Liver (tissue), 9 donors: ENCODE measurements around the gene SCUBE3. TPM values are rescaled to one million over a fixed set of nuclear protein-coding genes. Genes with fewer than 3 reads are reported as not detected.

ENCODE experiments used
- DNase-seq: peaks from one replicate; pipeline ENCODE4 v3.0.0-alpha.2; 2017; ENCODE audit warnings: low spot score
- H3K27ac ChIP-seq, 2 donors: one replicate each; pipeline ENCODE4 v1.7.0; 2013; ENCODE audit warnings: inconsistent platforms in 2 of 2, low read length in 2 of 2, control low read depth in 1 of 2, low read depth in 1 of 2, mild to moderate bottlenecking in 1 of 2
- H3K27me3 ChIP-seq, 4 donors: one replicate each; pipeline versions ENCODE4 v1.6.1 to v1.7.0; 2013; ENCODE audit warnings: low read length in 3 of 4, inconsistent platforms in 1 of 4, mild to moderate bottlenecking in 1 of 4, moderate library complexity in 1 of 4; ENCODE audit not compliant: control insufficient read depth in 4 of 4, insufficient read depth in 4 of 4
- H3K36me3 ChIP-seq, 4 donors: one replicate each; pipeline versions ENCODE4 v1.6.1 to v1.7.0; 2013; ENCODE audit warnings: low read length in 3 of 4, mild to moderate bottlenecking in 3 of 4, low read depth in 1 of 4, moderate library complexity in 1 of 4; ENCODE audit not compliant: control insufficient read depth in 4 of 4, insufficient read depth in 3 of 4
- H3K4me1 ChIP-seq, 4 donors: one replicate each; pipeline versions ENCODE4 v1.6.1 to v1.7.0; 2013; ENCODE audit warnings: low read length in 3 of 4, mild to moderate bottlenecking in 3 of 4, moderate library complexity in 1 of 4; ENCODE audit not compliant: control insufficient read depth in 4 of 4, insufficient read depth in 4 of 4
- H3K4me3 ChIP-seq, 3 donors: one replicate each; pipeline versions ENCODE4 v1.6.1 to v1.7.0; 2013; ENCODE audit warnings: low read length in 3 of 3, control low read depth in 1 of 3, low read depth in 1 of 3, mild to moderate bottlenecking in 1 of 3
- H3K9ac ChIP-seq, 2 donors: one replicate each; pipeline ENCODE4 v1.7.0; 2013; ENCODE audit warnings: low read length in 2 of 2, mild to moderate bottlenecking in 2 of 2, moderate library complexity in 2 of 2, control low read depth in 1 of 2, low read depth in 1 of 2
- H3K9me3 ChIP-seq, 4 donors: one replicate each; pipeline versions ENCODE4 v1.6.1 to v1.7.0; 2013; ENCODE audit warnings: low read length in 3 of 4; ENCODE audit not compliant: control insufficient read depth in 4 of 4
- ATF3 ChIP-seq: IDR thresholded peaks from 2 replicates; pipeline ENCODE4 v1.6.1; 2016; ENCODE audit warnings: antibody characterized with exemption
- CTCF ChIP-seq: fragments of 150-350 bp; IDR thresholded peaks from 2 replicates; pipeline ENCODE4 v1.5.1; 2017; ENCODE audit warnings: improper control_type of control experiment, low read depth, low read length; ENCODE audit not compliant: missing input control
- FOXA1 ChIP-seq: IDR thresholded peaks from 2 replicates; pipeline ENCODE4 v1.6.1; 2016; ENCODE audit warnings: antibody characterized with exemption
- GABPA ChIP-seq, 2 donors: IDR thresholded peaks in 1 of 2; conservative IDR thresholded peaks in 1 of 2; 2 replicates each; pipeline ENCODE4 v1.6.1; 2016; ENCODE audit warnings: antibody characterized with exemption in 2 of 2, mild to moderate bottlenecking in 1 of 2, moderate library complexity in 1 of 2
- HNF4A ChIP-seq, 2 donors: conservative IDR thresholded peaks; 2 replicates each; pipeline ENCODE4 v1.6.1; 2016; ENCODE audit warnings: antibody characterized with exemption in 2 of 2, mild to moderate bottlenecking in 2 of 2
- MAX ChIP-seq: IDR thresholded peaks from 2 replicates; pipeline ENCODE4 v1.6.1; 2016; ENCODE audit warnings: antibody characterized with exemption
- NR2F2 ChIP-seq: IDR thresholded peaks from 2 replicates; pipeline ENCODE4 v1.6.1; 2016; ENCODE audit warnings: antibody characterized with exemption
- RAD21 ChIP-seq, 2 donors: IDR thresholded peaks; 2 replicates each; pipeline ENCODE4 v1.6.1; 2016; ENCODE audit warnings: antibody characterized with exemption in 2 of 2, mild to moderate bottlenecking in 2 of 2
- REST ChIP-seq: IDR thresholded peaks from 2 replicates; pipeline ENCODE4 v1.6.1; 2016; ENCODE audit warnings: antibody characterized with exemption, mild to moderate bottlenecking
- RXRA ChIP-seq, 2 donors: IDR thresholded peaks; 2 replicates each; pipeline ENCODE4 v1.6.1; 2017 to 2018; ENCODE audit warnings: antibody characterized with exemption in 2 of 2, mild to moderate bottlenecking in 1 of 2
- SP1 ChIP-seq: IDR thresholded peaks from 2 replicates; pipeline ENCODE4 v1.6.1; 2018; ENCODE audit warnings: antibody characterized with exemption, mild to moderate bottlenecking
- TAF1 ChIP-seq: conservative IDR thresholded peaks from 2 replicates; pipeline ENCODE4 v1.6.1; 2016; ENCODE audit warnings: antibody characterized with exemption, mild to moderate bottlenecking
- YY1 ChIP-seq: IDR thresholded peaks from 2 replicates; pipeline ENCODE4 v1.6.1; 2016; ENCODE audit warnings: antibody characterized with exemption, mild to moderate bottlenecking
- ZBTB33 ChIP-seq: IDR thresholded peaks from 2 replicates; pipeline ENCODE4 v1.6.1; 2016; ENCODE audit warnings: antibody characterized with exemption
- WGBS: extraction: QIAGEN DNeasy Blood & Tissue Kit; methylation state at CpG from one replicate; pipeline ENCODE4 v1.1.7; 2013; 5-methylcytosine and 5-hydroxymethylcytosine counted together
- polyA plus RNA-seq, 2 donors: library from polyadenylated mRNA; stranded (reverse) in 1 of 2; unstranded in 1 of 2; fragments of 200-250 nt in 1 of 2; fragments of >200 nt in 1 of 2; fragmentation: Nextera tagmentation in 1 of 2; extraction: Ambion mirVana in 1 of 2; gene quantifications; one replicate each; pipeline versions ENCODE4 v1.2.1 to v1.2.3, GENCODE V29; 2013 to 2015
- total RNA-seq, 2 donors: library from RNA; depleted of rRNA; stranded (reverse); fragments of >200 nt; gene quantifications; one replicate each; pipeline ENCODE4 v1.2.3, GENCODE V29; 2014
- donor health status: healthy.
- donor health status: healthy.
- donor health status: healthy.
- donor health status: healthy.
- donor health status: healthy.

The SCUBE3 gene
- total RNA-seq (under 1 TPM; 0.08 to 0.09 TPM), polyA plus RNA-seq (under 1 TPM; 0.03 to 0.06 TPM)

GRCh38 chr6:35213824-35214756 is at the start of gene SCUBE3:
Gene SCUBE3 (plus strand): TSS chr6:35213956. CDS start chr6:35214419, 463 bp downstream.
- WGBS = 3% methylated on average over 89 of the region's 89 CpGs
- TF ChIP-seq GABPA (IDR thresholded peaks at IDR 0.05 in 1 of 2, conservative IDR thresholded peaks at IDR 0.05 in 1 of 2) = no peak
- no peak for TF ChIP-seq HNF4A (conservative IDR thresholded peaks at IDR 0.05)
- no peak for TF ChIP-seq FOXA1
- TF ChIP-seq CTCF = no peak
- no peak for TF ChIP-seq MAX
- TF ChIP-seq SP1 = no peak
- TF ChIP-seq NR2F2 = no peak

GRCh38 chr6:35164277-35164676 is 49.5 kb upstream of the SCUBE3 start:
- Histone ChIP-seq H3K4me1 (peaks cover 8 to 57% (median 36%) of the 10 kb centered on the region in 4 donors), H3K9me3 (no peaks in the 10 kb centered on the region), H3K4me3 (no peak overlapping the region), H3K27me3 (no peaks in the 10 kb centered on the region), H3K36me3 (no peaks in the 10 kb centered on the region), H3K9ac (no peak overlapping the region), H3K27ac (peak overlapping the region; percentile 91 to 92)
- no peak for DNase-seq
- WGBS = 76% methylated on average over 6 of the region's 6 CpGs
- no peak for TF ChIP-seq RXRA (IDR thresholded peaks at IDR 0.05)
- TF ChIP-seq NR2F2 = no peak
- no peak for TF ChIP-seq ATF3
- TF ChIP-seq HNF4A (conservative IDR thresholded peaks at IDR 0.05) = no peak
- TF ChIP-seq TAF1 = no peak
- no peak for TF ChIP-seq REST
- no peak for TF ChIP-seq YY1
- TF ChIP-seq GABPA (IDR thresholded peaks at IDR 0.05 in 1 of 2, conservative IDR thresholded peaks at IDR 0.05 in 1 of 2) = no peak
- TF ChIP-seq RAD21 (IDR thresholded peaks at IDR 0.05) = no peak
- no peak for TF ChIP-seq SP1
- no peak for TF ChIP-seq ZBTB33

More at GRCh38 chr6:35213824-35214756, at the start of gene SCUBE3:
- H3K9ac ChIP-seq = no peak within 1 kb of the TSS
- no peaks in the 10 kb centered on the region for H3K9me3 ChIP-seq
- peak within 1 kb of the TSS in 2 of 3 donors; percentile 55 to 57 for H3K4me3 ChIP-seq
- no peaks in the 10 kb centered on the region for H3K36me3 ChIP-seq
- no peak within 1 kb of the TSS for H3K27ac ChIP-seq
- H3K4me1 ChIP-seq = peaks cover 9 to 17% (median 13%) of the 10 kb centered on the region in 4 donors
- peaks cover 0 to 5% (median 0%) of the 10 kb centered on the region in 4 donors for H3K27me3 ChIP-seq
- no peak for DNase-seq
